A549 (cell line): ENCODE results near the gene KRIT1.

Source experiments
- CHD2 ChIP-seq: fragments of 150-350 bp; IDR thresholded peaks from 2 replicates; pipeline ENCODE4 v1.6.1; 2014; ENCODE audit warnings: low read length; ENCODE audit not compliant: partially characterized antibody
- MYC ChIP-seq: IDR thresholded peaks from 2 replicates; pipeline ENCODE4 v1.6.1; 2012; ENCODE audit warnings: mild to moderate bottlenecking, inconsistent platforms, low read length, improper control_type of control experiment, borderline replicate concordance
- POLR2A ChIP-seq: IDR thresholded peaks from 2 replicates; pipeline ENCODE4 v1.6.1; 2012; ENCODE audit warnings: mild to moderate bottlenecking, low read length
- RCOR1 ChIP-seq: fragments of 150-350 bp; IDR thresholded peaks from 2 replicates; pipeline ENCODE4 v1.6.1; 2014; ENCODE audit warnings: antibody characterized with exemption, low read length, low read depth
- TF ChIP-seq, protein P1 (sequence below): fragments of >200 bp; sonication (Bioruptor Twin); formaldehyde crosslinking; IDR thresholded peaks from 3 replicates; pipeline ENCODE4 v1.5.1; 2016

DNA sequence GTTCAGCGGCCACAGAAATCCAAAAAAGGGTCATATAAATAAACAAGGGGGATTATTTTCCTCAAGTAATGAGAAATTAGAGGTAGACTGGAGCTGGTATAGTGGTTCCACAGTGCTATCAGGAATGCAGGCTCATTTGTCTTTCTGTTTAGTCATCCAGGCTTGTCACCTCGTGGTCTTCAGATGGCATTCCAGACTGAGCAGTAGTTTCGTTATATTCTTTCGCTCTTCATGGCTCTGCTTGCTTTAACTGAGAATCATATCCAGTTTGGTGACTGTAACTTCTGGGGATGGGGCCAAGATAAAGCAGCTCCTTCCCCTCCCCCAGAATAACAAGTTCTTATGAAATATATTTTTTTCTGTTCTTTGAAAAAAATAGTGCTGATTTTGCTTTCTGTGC, 9.6 kb upstream of the KRIT1 start:
- TF ChIP-seq MYC, result no peak
- TF ChIP-seq RCOR1, result no peak
- TF ChIP-seq, protein P1, sequence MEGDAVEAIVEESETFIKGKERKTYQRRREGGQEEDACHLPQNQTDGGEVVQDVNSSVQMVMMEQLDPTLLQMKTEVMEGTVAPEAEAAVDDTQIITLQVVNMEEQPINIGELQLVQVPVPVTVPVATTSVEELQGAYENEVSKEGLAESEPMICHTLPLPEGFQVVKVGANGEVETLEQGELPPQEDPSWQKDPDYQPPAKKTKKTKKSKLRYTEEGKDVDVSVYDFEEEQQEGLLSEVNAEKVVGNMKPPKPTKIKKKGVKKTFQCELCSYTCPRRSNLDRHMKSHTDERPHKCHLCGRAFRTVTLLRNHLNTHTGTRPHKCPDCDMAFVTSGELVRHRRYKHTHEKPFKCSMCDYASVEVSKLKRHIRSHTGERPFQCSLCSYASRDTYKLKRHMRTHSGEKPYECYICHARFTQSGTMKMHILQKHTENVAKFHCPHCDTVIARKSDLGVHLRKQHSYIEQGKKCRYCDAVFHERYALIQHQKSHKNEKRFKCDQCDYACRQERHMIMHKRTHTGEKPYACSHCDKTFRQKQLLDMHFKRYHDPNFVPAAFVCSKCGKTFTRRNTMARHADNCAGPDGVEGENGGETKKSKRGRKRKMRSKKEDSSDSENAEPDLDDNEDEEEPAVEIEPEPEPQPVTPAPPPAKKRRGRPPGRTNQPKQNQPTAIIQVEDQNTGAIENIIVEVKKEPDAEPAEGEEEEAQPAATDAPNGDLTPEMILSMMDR, result no peak
- TF ChIP-seq POLR2A, result no peak
- TF ChIP-seq CHD2, result no peak
